ENCODE data around the gene SLC25A29. TPM values are rescaled to one million over a fixed set of nuclear protein-coding genes. Genes with fewer than 3 reads are reported as not detected.

The SLC25A29 gene
- total RNA-seq, 6 experiments from 2014 or later: 14.1 to 30.3 (median 18.2) TPM

- Histone ChIP-seq H3K27me3 (no peaks in the 10 kb centered on the region), H3K4me3 (no peak overlapping the region), H3K4me1 (peaks cover 0 to 38% (median 12%) of the 10 kb centered on the region in 4 donors), H3K36me3 (peaks cover 0 to 13% (median 1%) of the 10 kb centered on the region in 4 donors), H3K27ac (peak overlapping the region in 2 of 3 donors; percentile 15 to 92), H3K9me3 (no peaks in the 10 kb centered on the region)
- DNase-seq: peak; percentile 63 to 83 (median 76)
- WGBS (ENCODE audit: insufficient coverage, low coverage, low lambda C conversion rate, missing lambda C conversion rate): 38% methylated on average over 2 of the region's 9 CpGs
- intact Hi-C loops (cut with DNase I): no loop called here
- peak; percentile 0 to 45 (median 22) for ATAC-seq
- TF ChIP-seq CTCF (IDR thresholded peaks at IDR 0.05): no peak
- TF ChIP-seq POLR2A (IDR thresholded peaks at IDR 0.05): no peak
These were observed 15.4 kb upstream of the SLC25A29 start for GRCh38 chr14:100321473-100322137.

- no peak overlapping the region for H3K4me3 ChIP-seq
- DNase-seq (no peak), ATAC-seq (no peak)
- 69% methylated on average over 10 of the region's 12 CpGs for WGBS (ENCODE audit: insufficient coverage, low coverage, low lambda C conversion rate, missing lambda C conversion rate)
- no peaks in the 10 kb centered on the region for H3K9me3 ChIP-seq
- peaks cover 0 to 27% (median 12%) of the 10 kb centered on the region in 4 donors for H3K4me1 ChIP-seq
- intact Hi-C loops (cut with DNase I): no loop called here
- TF ChIP-seq CTCF (IDR thresholded peaks at IDR 0.05) (no peak), POLR2A (IDR thresholded peaks at IDR 0.05) (no peak)
- peaks cover 0 to under 1% (median 0%) of the 10 kb centered on the region in 4 donors for H3K36me3 ChIP-seq
- H3K27ac ChIP-seq: peak overlapping the region in 1 of 3 donors; percentile 18
- no peaks in the 10 kb centered on the region for H3K27me3 ChIP-seq
These were observed 14.1 kb upstream of the SLC25A29 start for GRCh38 chr14:100320157-100320856.

- WGBS (ENCODE audit: insufficient coverage, low coverage, low lambda C conversion rate, missing lambda C conversion rate): 39% methylated on average over 17 of the region's 40 CpGs
- H3K9me3 ChIP-seq: no peaks in the 10 kb centered on the region
- peaks cover 0 to 26% (median 12%) of the 10 kb centered on the region in 4 donors for H3K4me1 ChIP-seq
- ATAC-seq (peak; percentile 38 to 52 (median 44)), DNase-seq (peak in 2 of 3 donors; percentile 73 to 74)
- TF ChIP-seq POLR2A (IDR thresholded peaks at IDR 0.05) (no peak), CTCF (IDR thresholded peaks at IDR 0.05) (peak; percentile 45 to 72 (median 58))
- H3K27me3 ChIP-seq: no peaks in the 10 kb centered on the region
- intact Hi-C loops (cut with DNase I): no loop called here
- peak overlapping the region; percentile 16 to 32 (median 19) for H3K4me3 ChIP-seq
- no peaks in the 10 kb centered on the region for H3K36me3 ChIP-seq
- H3K27ac ChIP-seq: no peak overlapping the region
These were observed 11.9 kb upstream of the SLC25A29 start for GRCh38 chr14:100317912-100318808.

GRCh38 chr14:100317389-100317788 is 11.1 kb upstream of the SLC25A29 start:
- Histone ChIP-seq H3K27me3 (no peaks in the 10 kb centered on the region), H3K36me3 (no peaks in the 10 kb centered on the region), H3K4me1 (peaks cover 0 to 21% (median 9%) of the 10 kb centered on the region in 4 donors), H3K9me3 (no peaks in the 10 kb centered on the region), H3K27ac (no peak overlapping the region), H3K4me3 (no peak overlapping the region)
- TF ChIP-seq POLR2A (IDR thresholded peaks at IDR 0.05): no peak
- TF ChIP-seq CTCF (IDR thresholded peaks at IDR 0.05): no peak
- intact Hi-C loops (cut with DNase I): no loop called here
- DNase-seq: no peak
- WGBS (ENCODE audit: insufficient coverage, low coverage, low lambda C conversion rate, missing lambda C conversion rate): 20% methylated on average over 1 of the region's 6 CpGs
- no peak for ATAC-seq
